Right cardiac atrium (tissue), 5 donors: ENCODE results near the gene RNF10. TPM values are rescaled to one million over a fixed set of nuclear protein-coding genes. Genes with fewer than 3 reads are reported as not detected.
"Not testable (repeated sequence)": the region's sequence is repeated elsewhere in the genome, so short reads cannot be mapped to it uniquely, and the experiment has no call there.

Experiments
- ATAC-seq, 2 donors: fragments of 200-7000 bp; cut with Tn5 transposase; one replicate each; pipeline versions ENCODE4 v1.8.0 to v1.9.1; 2020; ENCODE audit warnings: moderate library complexity in 2 of 2, mild to moderate bottlenecking in 1 of 2
- DNase-seq, 3 donors: peaks; one replicate each; pipeline ENCODE4 v3.0.0-alpha.2; 2020
- H3K27ac ChIP-seq: one replicate; pipeline ENCODE4 v1.5.1; 2013; ENCODE audit warnings: mild to moderate bottlenecking, low read length, control low read depth, moderate library complexity
- H3K27me3 ChIP-seq: one replicate; pipeline ENCODE4 v1.6.1; 2013; ENCODE audit not compliant: control insufficient read depth, insufficient read depth
- H3K4me1 ChIP-seq: one replicate; pipeline ENCODE4 v1.6.1; 2013; ENCODE audit warnings: low read length; ENCODE audit not compliant: control insufficient read depth, insufficient read depth
- H3K4me3 ChIP-seq: one replicate; pipeline ENCODE4 v1.5.1; 2013; ENCODE audit warnings: low read length, control low read depth
- H3K9me3 ChIP-seq: one replicate; pipeline ENCODE4 v1.6.1; 2013; ENCODE audit warnings: low read length; ENCODE audit not compliant: control insufficient read depth
- WGBS: extraction: QIAGEN DNeasy Blood & Tissue Kit; methylation state at CpG from one replicate; pipeline ENCODE4 v1.1.7; 2013; 5-methylcytosine and 5-hydroxymethylcytosine counted together
- intact Hi-C, 4 donors: fragments of 100-400 bp; cut with DNase I; formaldehyde crosslinking; loops; one replicate each; pipeline versions ENCODE4 v1.11.0 to v1.14.0; 2022 to 2023
- polyA plus RNA-seq: library from polyadenylated mRNA; stranded (reverse); fragments of 200-250 nt; gene quantifications from one replicate; pipeline ENCODE4 v1.2.3, GENCODE V29; 2013
- total RNA-seq, 4 donors: library from RNA; stranded (reverse); fragmentation: NEBNext Ultra II Directional; extraction: Animal tissue kit (Norgen Biotek cat#: 25700); gene quantifications; one replicate each; pipeline ENCODE4 v1.2.1, GENCODE V29; 2021
- donor health status: healthy with polysubstance abuse.
- donor health status: DM: no; HTN: yes; CAD: no.
- donor health status: DM: no; HTN: no; CAD: no.
- donor health status: DM: no; HTN: yes; CAD: no; lungs with severe emphysema.
- donor health status: DM: yes; HTN: yes; CAD: no.

RNF10 gene
- total and polyA plus RNA-seq, 5 donors = 235 to 281 (median 238) TPM

- no peak for DNase-seq
- H3K4me3 ChIP-seq = no peak overlapping the region
- H3K27me3 ChIP-seq = no peaks in the 10 kb centered on the region
- intact Hi-C loops = loop anchor here in 1 of 4 donors (10.0 kb wide), 1 partner anchor 52 kb away; the partner anchor contains the start of gene CABP1
- H3K4me1 ChIP-seq = no peaks in the 10 kb centered on the region
- no peaks in the 10 kb centered on the region for H3K9me3 ChIP-seq
- H3K27ac ChIP-seq = no peak overlapping the region
- no peak for ATAC-seq
- 64% methylated on average over 8 of the region's 8 CpGs for WGBS
These were observed 58.2 kb downstream of the RNF10 start for GRCh38 chr12:120592121-120593049.

- DNase-seq (no peak), ATAC-seq (no peak)
- Histone ChIP-seq H3K4me3 (no peak overlapping the region), H3K4me1 (no peaks in the 10 kb centered on the region), H3K27me3 (no peaks in the 10 kb centered on the region), H3K27ac (no peak overlapping the region), H3K9me3 (no peaks in the 10 kb centered on the region)
- intact Hi-C loops = loop anchor here in 1 of 4 donors (10.0 kb wide), 1 partner anchor 48 kb away; the partner anchor contains the start of gene CABP1
- 88% methylated on average over 3 of the region's 3 CpGs for WGBS
These were observed 62.7 kb downstream of the RNF10 start for GRCh38 chr12:120596901-120597300.

DNA sequence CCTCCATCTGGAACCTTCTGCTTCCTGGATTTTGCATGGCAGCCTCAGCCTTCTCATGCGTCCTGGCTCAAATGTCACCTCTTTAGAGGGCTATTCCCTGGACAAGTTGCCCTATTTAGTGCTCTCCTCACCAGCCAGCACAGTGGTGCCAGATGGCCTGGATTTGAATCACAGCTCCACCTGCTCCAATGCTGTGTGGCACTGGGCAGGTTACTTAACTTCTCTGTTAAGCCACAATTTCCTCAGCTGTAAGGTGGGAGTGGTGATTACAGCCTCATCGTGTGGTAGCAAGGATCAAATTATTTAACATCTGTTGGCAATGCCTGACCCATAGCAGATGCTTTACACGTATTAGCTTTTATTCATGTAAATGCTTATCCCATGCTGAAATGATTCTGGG lies 63.7 kb downstream of the RNF10 start:
- no peaks in the 10 kb centered on the region for H3K9me3 ChIP-seq
- no peak for ATAC-seq
- H3K27me3 ChIP-seq = no peaks in the 10 kb centered on the region
- no peak overlapping the region for H3K27ac ChIP-seq
- H3K4me3 ChIP-seq = no peak overlapping the region
- 70% methylated on average over 3 of the region's 3 CpGs for WGBS
- no peak for DNase-seq
- intact Hi-C loops = loop anchor here in 1 of 4 donors (10.0 kb wide), 1 partner anchor 47 kb away; the partner anchor contains the start of gene CABP1
- no peaks in the 10 kb centered on the region for H3K4me1 ChIP-seq

DNA sequence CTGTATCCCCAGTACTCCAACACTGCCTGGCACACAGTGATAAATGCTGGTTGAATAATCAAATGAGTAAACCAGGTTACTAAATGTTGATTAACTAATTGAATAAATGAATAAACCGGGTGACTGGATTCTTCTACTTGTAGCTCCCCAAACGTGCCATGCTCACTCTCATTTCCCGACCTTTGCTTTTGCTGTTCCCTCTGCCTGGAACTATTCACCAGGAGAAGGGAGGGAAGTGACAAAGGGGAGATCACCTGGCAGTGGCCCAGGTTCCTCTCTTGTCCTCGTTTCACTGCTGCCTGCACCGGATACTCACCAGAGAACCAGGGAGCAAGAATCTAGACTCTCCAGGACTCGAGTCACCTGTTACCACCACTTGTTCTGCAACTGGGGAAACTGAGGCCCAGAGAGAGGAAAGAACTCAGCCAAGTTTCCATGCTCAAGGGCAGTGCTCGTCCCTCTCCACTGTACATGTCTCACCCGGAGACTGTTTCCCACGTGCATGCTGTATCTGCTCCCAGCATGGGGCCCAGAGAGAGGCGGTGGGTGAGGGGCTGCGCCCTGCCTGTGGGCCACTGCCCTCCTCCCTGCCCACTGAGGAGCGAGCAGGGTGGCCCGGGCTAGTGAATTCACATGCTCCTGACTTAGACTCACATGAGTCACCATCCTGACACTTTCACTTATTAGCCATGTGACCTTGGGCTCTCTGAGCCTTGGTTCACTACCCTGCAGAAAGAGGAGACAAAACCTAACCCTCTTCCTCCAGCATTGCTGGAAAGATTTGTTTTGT lies 64.7 kb downstream of the RNF10 start:
- Histone ChIP-seq H3K27ac (peak overlapping the region; percentile 13), H3K9me3 (no peaks in the 10 kb centered on the region), H3K4me3 (no peak overlapping the region), H3K4me1 (no peaks in the 10 kb centered on the region), H3K27me3 (no peaks in the 10 kb centered on the region)
- DNase-seq (no peak), ATAC-seq (peak; percentile 77 to 84)
- WGBS = 40% methylated on average over 13 of the region's 13 CpGs
- intact Hi-C loops = loop anchor here in 1 of 4 donors (10.0 kb wide), 1 partner anchor 46 kb away; the partner anchor contains the start of gene CABP1

DNA sequence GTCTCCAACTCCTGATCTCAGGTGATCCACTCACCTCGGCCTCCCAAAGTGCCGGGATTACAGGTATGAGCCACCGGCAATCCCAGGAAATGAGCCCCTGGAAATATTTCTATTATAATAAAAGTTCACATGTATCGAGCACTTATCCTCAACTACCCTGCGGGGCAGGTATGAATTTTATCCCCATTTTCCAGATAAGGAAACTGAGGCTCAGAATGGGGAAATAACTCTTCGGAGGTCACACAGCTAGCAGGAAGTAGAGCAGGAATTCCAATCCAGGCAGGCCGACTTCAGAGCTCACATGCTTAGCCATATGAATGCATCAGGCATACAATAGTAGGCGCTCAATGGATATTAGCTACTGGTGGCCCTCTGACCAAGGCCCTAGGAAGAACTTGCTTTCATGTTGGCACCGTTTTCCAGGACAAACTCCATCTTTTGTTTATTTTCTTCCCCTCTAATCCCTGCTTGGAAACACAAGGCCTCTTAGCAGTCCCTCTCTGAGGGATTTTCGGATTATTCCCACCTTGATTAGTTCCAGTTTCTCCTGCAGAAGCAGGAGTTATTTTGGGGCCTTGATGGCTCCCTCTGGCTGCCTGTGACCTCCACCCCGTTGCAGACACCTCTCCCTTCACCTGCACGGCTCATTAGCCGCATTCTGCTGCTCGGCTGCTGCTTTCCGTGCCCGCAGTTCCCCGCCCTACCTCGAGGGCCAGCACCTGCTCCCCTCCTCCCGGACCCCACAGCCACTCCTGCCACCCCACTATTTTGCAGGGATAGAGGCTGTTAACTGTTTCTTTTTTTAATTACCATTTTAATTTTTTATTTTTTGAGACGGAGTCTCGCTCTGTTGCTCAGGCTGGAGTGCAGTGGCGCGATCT lies 65.8 kb downstream of the RNF10 start:
- no peak for ATAC-seq
- no peaks in the 10 kb centered on the region for H3K9me3 ChIP-seq
- intact Hi-C loops = loop anchor here in 1 of 4 donors (10.0 kb wide), 1 partner anchor 45 kb away; the partner anchor contains the start of gene CABP1
- H3K27me3 ChIP-seq = no peaks in the 10 kb centered on the region
- no peaks in the 10 kb centered on the region for H3K4me1 ChIP-seq
- H3K4me3 ChIP-seq = no peak overlapping the region
- no peak for DNase-seq
- WGBS = 76% methylated on average over 23 of the region's 23 CpGs
- H3K27ac ChIP-seq = no peak overlapping the region

GRCh38 chr12:120602416-120602815 lies 68.3 kb downstream of the RNF10 start:
- H3K9me3 ChIP-seq, ATAC-seq, H3K4me1 ChIP-seq, intact Hi-C loops, H3K4me3 ChIP-seq, H3K27ac ChIP-seq, H3K27me3 ChIP-seq, DNase-seq: not testable (repeated sequence)
- 65% methylated on average over 5 of the region's 5 CpGs for WGBS

DNA sequence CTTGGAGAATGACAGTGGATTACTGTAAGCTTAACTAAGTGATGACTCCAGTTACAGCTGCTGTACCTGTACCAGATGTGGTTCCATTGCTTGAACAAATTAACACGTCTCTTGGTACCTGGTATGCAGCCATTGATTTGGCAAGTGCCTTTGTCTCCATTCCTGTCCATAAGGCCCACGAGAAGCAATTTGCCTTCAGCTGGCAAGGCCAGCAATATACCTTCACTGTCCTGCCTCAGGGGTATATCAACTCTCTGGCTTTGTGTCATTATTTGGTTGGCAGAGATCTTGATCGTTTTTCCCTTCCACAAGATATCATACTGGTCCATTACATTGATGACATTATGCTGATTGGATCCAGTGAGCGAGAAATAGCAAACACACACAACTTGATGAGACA lies 76.4 kb downstream of the RNF10 start:
- 68% methylated on average over 4 of the region's 4 CpGs for WGBS
- Histone ChIP-seq H3K27ac (no peak overlapping the region), H3K9me3 (no peaks in the 10 kb centered on the region), H3K27me3 (no peaks in the 10 kb centered on the region), H3K4me3 (no peak overlapping the region), H3K4me1 (no peaks in the 10 kb centered on the region)
- intact Hi-C loops = no loop called here
- DNase-seq = no peak
- no peak for ATAC-seq

GRCh38 chr12:120611534-120611933 lies 77.4 kb downstream of the RNF10 start:
- H3K27me3 ChIP-seq, H3K4me1 ChIP-seq, intact Hi-C loops, DNase-seq, H3K9me3 ChIP-seq, H3K27ac ChIP-seq, ATAC-seq, H3K4me3 ChIP-seq: not testable (repeated sequence)
- 74% methylated on average over 1 of the region's 1 CpG for WGBS

DNA sequence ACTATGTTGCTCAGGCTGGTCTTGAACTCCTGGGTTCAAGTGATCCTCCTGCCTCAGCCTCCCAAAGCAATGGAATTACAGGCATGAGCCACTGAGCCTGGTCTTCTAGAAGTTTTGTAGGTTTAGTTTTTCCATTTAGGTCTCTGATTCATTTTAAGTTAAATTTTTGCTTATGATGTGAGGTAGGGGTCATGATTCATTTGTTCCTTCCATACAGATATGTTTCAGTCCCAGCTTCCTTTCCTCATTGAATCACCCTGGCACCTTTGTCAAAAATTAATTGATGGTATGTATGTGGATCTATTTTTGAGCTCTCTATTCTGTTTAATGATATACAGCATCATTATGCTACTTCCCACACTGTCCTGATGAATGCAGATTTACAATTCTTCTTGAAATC lies 80.7 kb downstream of the RNF10 start:
- intact Hi-C loops = no loop called here
- Histone ChIP-seq H3K27me3 (no peaks in the 10 kb centered on the region), H3K27ac (no peak overlapping the region), H3K4me3 (no peak overlapping the region), H3K9me3 (no peaks in the 10 kb centered on the region), H3K4me1 (no peaks in the 10 kb centered on the region)
- no peak for DNase-seq
- ATAC-seq = no peak

DNA sequence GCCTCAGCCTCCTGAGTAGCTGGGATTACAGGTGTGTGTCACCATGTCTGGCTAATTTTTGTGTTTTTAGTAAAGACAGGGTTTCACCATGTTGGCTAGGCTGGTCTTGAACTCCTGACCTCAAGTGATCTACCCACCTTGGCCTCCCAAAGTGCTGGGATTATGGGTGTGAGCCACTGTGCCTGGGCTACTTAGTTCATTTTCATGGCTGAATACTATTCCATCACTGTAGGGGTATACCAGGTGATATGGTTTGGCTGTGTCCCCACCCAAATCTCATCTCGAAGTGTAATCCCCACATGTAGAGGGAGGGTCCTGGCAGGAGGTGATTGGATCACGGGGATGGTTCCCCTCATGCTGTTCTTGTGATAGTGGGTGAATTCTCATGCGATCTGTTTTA lies 83.0 kb downstream of the RNF10 start:
- H3K27me3 ChIP-seq, H3K9me3 ChIP-seq, H3K4me3 ChIP-seq, intact Hi-C loops, ATAC-seq, H3K4me1 ChIP-seq, DNase-seq, H3K27ac ChIP-seq: not testable (repeated sequence)
- 82% methylated on average over 3 of the region's 3 CpGs for WGBS
